HK-2 (cell line): ENCODE measurements around the gene SEZ6.

ENCODE experiments used
- DNase-seq: peaks from one replicate; pipeline ENCODE4 v3.0.0-alpha.2; 2018; ENCODE audit not compliant: unreplicated experiment

SEZ6 gene

GRCh38 chr17:29005936-29006511, at the start of gene SEZ6:
Gene SEZ6 (minus strand): TSS chr17:29006033. CDS start chr17:29005869, 164 bp downstream.
- peak; percentile 71 for DNase-seq

GRCh38 chr17:29054835-29055234, 49.0 kb upstream of the SEZ6 start:
- DNase-seq, result no peak

- no peak for DNase-seq
Observed at GRCh38 chr17:29051731-29052130, 45.9 kb upstream of the SEZ6 start.

- DNase-seq, result no peak
Observed at GRCh38 chr17:29051194-29051593, 45.4 kb upstream of the SEZ6 start.

GRCh38 chr17:29050176-29050575, 44.3 kb upstream of the SEZ6 start:
- DNase-seq, result no peak

GRCh38 chr17:29049541-29050145, 43.8 kb upstream of the SEZ6 start:
- no peak for DNase-seq

- no peak for DNase-seq
Observed at GRCh38 chr17:29048440-29049368, 42.9 kb upstream of the SEZ6 start.

GRCh38 chr17:29046473-29046839, 40.6 kb upstream of the SEZ6 start:
- DNase-seq, result no peak

GRCh38 chr17:29045734-29046472, 40.1 kb upstream of the SEZ6 start:
- DNase-seq, result no peak

- no peak for DNase-seq
Observed at GRCh38 chr17:29045026-29045425, 39.2 kb upstream of the SEZ6 start.

GRCh38 chr17:29043539-29044145, 37.8 kb upstream of the SEZ6 start:
- DNase-seq, result no peak

- peak; percentile 39 for DNase-seq
Observed at GRCh38 chr17:29042679-29043538, 37.1 kb upstream of the SEZ6 start, which contains the start of gene PIPOX. Gene PIPOX (plus strand): TSS chr17:29043141. CDS start chr17:29043226, 85 bp downstream.

- no peak for DNase-seq
Observed at GRCh38 chr17:29042026-29042678, 36.3 kb upstream of the SEZ6 start.

GRCh38 chr17:29041571-29041970, 35.7 kb upstream of the SEZ6 start:
- no peak for DNase-seq

GRCh38 chr17:29041091-29041490, 35.3 kb upstream of the SEZ6 start:
- no peak for DNase-seq

GRCh38 chr17:29039764-29040598, 34.1 kb upstream of the SEZ6 start:
- DNase-seq, result peak; percentile 11

- no peak for DNase-seq
Observed at GRCh38 chr17:29038085-29038795, 32.4 kb upstream of the SEZ6 start.

- DNase-seq, result no peak
Observed at GRCh38 chr17:29037739-29038084, 31.9 kb upstream of the SEZ6 start.

GRCh38 chr17:29036584-29036983, 30.8 kb upstream of the SEZ6 start:
- no peak for DNase-seq
